ENCODE results near the gene ZCCHC18.
A peak's percentile ranks its signal among the peaks of the same experiment; 100 is the strongest.

ZCCHC18 gene

DNA sequence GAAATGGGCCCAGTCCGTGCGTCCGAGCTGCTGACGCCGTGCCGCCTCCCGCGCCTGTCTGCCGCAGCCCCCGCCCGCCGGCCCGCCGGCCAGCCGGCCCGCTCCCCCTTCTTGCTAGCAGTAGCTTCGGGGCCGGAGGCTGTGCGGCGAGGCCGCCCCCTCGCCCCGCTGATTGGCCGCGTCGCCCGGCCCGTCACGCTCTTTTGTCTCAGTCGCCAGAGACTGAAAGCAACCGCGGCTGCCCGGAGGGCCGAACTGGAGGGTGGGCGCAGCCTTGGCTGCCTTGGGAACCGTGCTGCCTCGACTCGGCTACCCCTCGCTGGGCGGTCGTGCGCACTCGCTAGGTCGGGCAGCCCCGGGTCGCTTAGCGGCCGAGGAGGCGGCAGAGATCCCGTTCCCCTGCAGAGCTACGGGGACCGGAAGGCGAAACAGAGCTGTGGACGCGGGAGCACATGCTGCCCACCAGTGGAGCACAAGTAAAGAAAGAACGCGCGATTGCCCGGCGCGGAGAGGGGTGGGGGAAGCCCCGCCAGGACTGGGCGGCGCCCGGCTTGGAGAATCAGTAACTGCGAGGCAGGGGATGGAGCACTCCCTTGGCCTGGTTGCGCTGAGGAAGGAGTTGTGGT, at the start of gene ZCCHC18 (continued):
- TF ChIP-seq GLIS2 (tag by site-specific recombination; IDR thresholded peaks at IDR 0.05) (peak; percentile 68), MEIS1 (CRISPR knock-in tag; IDR thresholded peaks at IDR 0.05; ENCODE audit: borderline replicate concordance) (no peak), SP3 (tag by site-specific recombination; IDR thresholded peaks at IDR 0.05) (0 out of 2 replicates have a peak, but pooled peaks have one; percentile 23), HOXC10 (CRISPR knock-in tag; IDR thresholded peaks at IDR 0.05) (no peak), MYNN (tag by site-specific recombination; IDR thresholded peaks at IDR 0.05; ENCODE audit: borderline replicate concordance) (no peak), ZNF335 (tag by site-specific recombination; conservative IDR thresholded peaks at IDR 0.05) (peak; percentile 46), ZNF768 (tag by site-specific recombination; IDR thresholded peaks at IDR 0.05) (no peak), ZNF670 (tag by site-specific recombination; IDR thresholded peaks at IDR 0.05; ENCODE audit: low read depth) (no peak), ZNF274 (IDR thresholded peaks at IDR 0.05; ENCODE audit: low read length) (no peak), ZNF274 (tag by site-specific recombination; IDR thresholded peaks at IDR 0.05; ENCODE audit: borderline replicate concordance) (no peak), ZNF473 (tag by site-specific recombination; IDR thresholded peaks at IDR 0.05) (no peak), SCRT1 (tag by site-specific recombination; IDR thresholded peaks at IDR 0.05; ENCODE audit: borderline replicate concordance) (no peak), ZNF677 (tag by site-specific recombination; IDR thresholded peaks at IDR 0.05) (no peak), EGR2 (tag by site-specific recombination; IDR thresholded peaks at IDR 0.05; ENCODE audit: low read depth) (no peak)
- TF ChIP-seq, protein P1, sequence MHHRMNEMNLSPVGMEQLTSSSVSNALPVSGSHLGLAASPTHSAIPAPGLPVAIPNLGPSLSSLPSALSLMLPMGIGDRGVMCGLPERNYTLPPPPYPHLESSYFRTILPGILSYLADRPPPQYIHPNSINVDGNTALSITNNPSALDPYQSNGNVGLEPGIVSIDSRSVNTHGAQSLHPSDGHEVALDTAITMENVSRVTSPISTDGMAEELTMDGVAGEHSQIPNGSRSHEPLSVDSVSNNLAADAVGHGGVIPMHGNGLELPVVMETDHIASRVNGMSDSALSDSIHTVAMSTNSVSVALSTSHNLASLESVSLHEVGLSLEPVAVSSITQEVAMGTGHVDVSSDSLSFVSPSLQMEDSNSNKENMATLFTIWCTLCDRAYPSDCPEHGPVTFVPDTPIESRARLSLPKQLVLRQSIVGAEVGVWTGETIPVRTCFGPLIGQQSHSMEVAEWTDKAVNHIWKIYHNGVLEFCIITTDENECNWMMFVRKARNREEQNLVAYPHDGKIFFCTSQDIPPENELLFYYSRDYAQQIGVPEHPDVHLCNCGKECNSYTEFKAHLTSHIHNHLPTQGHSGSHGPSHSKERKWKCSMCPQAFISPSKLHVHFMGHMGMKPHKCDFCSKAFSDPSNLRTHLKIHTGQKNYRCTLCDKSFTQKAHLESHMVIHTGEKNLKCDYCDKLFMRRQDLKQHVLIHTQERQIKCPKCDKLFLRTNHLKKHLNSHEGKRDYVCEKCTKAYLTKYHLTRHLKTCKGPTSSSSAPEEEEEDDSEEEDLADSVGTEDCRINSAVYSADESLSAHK (tag by site-specific recombination; IDR thresholded peaks at IDR 0.05), result no peak
- TF ChIP-seq, protein P2, sequence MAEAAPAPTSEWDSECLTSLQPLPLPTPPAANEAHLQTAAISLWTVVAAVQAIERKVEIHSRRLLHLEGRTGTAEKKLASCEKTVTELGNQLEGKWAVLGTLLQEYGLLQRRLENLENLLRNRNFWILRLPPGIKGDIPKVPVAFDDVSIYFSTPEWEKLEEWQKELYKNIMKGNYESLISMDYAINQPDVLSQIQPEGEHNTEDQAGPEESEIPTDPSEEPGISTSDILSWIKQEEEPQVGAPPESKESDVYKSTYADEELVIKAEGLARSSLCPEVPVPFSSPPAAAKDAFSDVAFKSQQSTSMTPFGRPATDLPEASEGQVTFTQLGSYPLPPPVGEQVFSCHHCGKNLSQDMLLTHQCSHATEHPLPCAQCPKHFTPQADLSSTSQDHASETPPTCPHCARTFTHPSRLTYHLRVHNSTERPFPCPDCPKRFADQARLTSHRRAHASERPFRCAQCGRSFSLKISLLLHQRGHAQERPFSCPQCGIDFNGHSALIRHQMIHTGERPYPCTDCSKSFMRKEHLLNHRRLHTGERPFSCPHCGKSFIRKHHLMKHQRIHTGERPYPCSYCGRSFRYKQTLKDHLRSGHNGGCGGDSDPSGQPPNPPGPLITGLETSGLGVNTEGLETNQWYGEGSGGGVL (tag by site-specific recombination; IDR thresholded peaks at IDR 0.05), result no peak
- TF ChIP-seq, protein P3, sequence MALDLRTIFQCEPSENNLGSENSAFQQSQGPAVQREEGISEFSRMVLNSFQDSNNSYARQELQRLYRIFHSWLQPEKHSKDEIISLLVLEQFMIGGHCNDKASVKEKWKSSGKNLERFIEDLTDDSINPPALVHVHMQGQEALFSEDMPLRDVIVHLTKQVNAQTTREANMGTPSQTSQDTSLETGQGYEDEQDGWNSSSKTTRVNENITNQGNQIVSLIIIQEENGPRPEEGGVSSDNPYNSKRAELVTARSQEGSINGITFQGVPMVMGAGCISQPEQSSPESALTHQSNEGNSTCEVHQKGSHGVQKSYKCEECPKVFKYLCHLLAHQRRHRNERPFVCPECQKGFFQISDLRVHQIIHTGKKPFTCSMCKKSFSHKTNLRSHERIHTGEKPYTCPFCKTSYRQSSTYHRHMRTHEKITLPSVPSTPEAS (tag by site-specific recombination; IDR thresholded peaks at IDR 0.05), result no peak
- TF ChIP-seq, protein P4, sequence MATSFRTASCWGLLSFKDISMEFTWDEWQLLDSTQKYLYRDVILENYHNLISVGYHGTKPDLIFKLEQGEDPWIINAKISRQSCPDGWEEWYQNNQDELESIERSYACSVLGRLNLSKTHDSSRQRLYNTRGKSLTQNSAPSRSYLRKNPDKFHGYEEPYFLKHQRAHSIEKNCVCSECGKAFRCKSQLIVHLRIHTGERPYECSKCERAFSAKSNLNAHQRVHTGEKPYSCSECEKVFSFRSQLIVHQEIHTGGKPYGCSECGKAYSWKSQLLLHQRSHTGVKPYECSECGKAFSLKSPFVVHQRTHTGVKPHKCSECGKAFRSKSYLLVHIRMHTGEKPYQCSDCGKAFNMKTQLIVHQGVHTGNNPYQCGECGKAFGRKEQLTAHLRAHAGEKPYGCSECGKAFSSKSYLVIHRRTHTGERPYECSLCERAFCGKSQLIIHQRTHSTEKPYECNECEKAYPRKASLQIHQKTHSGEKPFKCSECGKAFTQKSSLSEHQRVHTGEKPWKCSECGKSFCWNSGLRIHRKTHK (tag by site-specific recombination; IDR thresholded peaks at IDR 0.05), result no peak
- TF ChIP-seq, protein P5, sequence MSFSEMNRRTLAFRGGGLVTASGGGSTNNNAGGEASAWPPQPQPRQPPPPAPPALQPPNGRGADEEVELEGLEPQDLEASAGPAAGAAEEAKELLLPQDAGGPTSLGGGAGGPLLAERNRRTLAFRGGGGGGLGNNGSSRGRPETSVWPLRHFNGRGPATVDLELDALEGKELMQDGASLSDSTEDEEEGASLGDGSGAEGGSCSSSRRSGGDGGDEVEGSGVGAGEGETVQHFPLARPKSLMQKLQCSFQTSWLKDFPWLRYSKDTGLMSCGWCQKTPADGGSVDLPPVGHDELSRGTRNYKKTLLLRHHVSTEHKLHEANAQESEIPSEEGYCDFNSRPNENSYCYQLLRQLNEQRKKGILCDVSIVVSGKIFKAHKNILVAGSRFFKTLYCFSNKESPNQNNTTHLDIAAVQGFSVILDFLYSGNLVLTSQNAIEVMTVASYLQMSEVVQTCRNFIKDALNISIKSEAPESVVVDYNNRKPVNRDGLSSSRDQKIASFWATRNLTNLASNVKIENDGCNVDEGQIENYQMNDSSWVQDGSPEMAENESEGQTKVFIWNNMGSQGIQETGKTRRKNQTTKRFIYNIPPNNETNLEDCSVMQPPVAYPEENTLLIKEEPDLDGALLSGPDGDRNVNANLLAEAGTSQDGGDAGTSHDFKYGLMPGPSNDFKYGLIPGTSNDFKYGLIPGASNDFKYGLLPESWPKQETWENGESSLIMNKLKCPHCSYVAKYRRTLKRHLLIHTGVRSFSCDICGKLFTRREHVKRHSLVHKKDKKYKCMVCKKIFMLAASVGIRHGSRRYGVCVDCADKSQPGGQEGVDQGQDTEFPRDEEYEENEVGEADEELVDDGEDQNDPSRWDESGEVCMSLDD (tag by site-specific recombination; IDR thresholded peaks at IDR 0.05), result no peak
- TF ChIP-seq, protein P6, sequence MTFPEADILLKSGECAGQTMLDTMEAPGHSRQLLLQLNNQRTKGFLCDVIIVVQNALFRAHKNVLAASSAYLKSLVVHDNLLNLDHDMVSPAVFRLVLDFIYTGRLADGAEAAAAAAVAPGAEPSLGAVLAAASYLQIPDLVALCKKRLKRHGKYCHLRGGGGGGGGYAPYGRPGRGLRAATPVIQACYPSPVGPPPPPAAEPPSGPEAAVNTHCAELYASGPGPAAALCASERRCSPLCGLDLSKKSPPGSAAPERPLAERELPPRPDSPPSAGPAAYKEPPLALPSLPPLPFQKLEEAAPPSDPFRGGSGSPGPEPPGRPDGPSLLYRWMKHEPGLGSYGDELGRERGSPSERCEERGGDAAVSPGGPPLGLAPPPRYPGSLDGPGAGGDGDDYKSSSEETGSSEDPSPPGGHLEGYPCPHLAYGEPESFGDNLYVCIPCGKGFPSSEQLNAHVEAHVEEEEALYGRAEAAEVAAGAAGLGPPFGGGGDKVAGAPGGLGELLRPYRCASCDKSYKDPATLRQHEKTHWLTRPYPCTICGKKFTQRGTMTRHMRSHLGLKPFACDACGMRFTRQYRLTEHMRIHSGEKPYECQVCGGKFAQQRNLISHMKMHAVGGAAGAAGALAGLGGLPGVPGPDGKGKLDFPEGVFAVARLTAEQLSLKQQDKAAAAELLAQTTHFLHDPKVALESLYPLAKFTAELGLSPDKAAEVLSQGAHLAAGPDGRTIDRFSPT (tag by site-specific recombination; IDR thresholded peaks at IDR 0.05), result no peak
- TF ChIP-seq, protein P7, sequence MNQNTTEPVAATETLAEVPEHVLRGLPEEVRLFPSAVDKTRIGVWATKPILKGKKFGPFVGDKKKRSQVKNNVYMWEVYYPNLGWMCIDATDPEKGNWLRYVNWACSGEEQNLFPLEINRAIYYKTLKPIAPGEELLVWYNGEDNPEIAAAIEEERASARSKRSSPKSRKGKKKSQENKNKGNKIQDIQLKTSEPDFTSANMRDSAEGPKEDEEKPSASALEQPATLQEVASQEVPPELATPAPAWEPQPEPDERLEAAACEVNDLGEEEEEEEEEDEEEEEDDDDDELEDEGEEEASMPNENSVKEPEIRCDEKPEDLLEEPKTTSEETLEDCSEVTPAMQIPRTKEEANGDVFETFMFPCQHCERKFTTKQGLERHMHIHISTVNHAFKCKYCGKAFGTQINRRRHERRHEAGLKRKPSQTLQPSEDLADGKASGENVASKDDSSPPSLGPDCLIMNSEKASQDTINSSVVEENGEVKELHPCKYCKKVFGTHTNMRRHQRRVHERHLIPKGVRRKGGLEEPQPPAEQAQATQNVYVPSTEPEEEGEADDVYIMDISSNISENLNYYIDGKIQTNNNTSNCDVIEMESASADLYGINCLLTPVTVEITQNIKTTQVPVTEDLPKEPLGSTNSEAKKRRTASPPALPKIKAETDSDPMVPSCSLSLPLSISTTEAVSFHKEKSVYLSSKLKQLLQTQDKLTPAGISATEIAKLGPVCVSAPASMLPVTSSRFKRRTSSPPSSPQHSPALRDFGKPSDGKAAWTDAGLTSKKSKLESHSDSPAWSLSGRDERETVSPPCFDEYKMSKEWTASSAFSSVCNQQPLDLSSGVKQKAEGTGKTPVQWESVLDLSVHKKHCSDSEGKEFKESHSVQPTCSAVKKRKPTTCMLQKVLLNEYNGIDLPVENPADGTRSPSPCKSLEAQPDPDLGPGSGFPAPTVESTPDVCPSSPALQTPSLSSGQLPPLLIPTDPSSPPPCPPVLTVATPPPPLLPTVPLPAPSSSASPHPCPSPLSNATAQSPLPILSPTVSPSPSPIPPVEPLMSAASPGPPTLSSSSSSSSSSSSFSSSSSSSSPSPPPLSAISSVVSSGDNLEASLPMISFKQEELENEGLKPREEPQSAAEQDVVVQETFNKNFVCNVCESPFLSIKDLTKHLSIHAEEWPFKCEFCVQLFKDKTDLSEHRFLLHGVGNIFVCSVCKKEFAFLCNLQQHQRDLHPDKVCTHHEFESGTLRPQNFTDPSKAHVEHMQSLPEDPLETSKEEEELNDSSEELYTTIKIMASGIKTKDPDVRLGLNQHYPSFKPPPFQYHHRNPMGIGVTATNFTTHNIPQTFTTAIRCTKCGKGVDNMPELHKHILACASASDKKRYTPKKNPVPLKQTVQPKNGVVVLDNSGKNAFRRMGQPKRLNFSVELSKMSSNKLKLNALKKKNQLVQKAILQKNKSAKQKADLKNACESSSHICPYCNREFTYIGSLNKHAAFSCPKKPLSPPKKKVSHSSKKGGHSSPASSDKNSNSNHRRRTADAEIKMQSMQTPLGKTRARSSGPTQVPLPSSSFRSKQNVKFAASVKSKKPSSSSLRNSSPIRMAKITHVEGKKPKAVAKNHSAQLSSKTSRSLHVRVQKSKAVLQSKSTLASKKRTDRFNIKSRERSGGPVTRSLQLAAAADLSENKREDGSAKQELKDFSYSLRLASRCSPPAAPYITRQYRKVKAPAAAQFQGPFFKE (tag by site-specific recombination; IDR thresholded peaks at IDR 0.05; ENCODE audit: borderline replicate concordance), result no peak

Measured in HEK293 (cell line).